ENCODE results near the gene SNTB2.

Gene SNTB2

GRCh38 chr16:69349536-69349935 is 162.6 kb downstream of the SNTB2 start:
- no peak for DNase-seq

DNA sequence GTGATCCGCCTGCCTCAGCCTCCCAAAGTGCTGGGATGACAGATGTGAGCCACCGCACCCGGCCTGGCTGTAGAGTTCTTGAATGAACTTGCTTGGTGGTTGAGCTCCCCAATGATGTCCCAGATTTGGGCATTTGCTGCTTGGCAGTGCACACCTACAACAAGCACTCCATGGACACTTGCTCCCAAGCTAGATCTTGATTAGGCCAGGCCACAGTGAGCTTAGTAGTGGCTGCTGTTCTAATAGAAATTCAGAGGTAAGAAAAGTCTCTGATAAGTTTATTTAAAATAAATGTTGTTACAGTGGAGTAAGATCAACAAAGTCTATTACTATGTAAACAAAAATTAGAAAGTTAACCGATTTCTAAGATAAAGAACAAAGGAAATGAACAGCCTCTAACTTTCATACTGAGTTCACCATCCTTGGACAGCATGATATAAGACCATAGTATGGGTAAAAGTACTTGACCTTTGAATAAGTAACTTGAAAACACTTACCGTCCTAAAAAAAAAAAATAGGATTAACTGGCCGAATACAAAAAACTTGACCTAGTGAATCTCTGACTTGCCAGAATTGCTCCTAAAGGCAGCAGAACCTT is 163.7 kb downstream of the SNTB2 start:
- no peak for DNase-seq

- no peak for DNase-seq
Observed at GRCh38 chr16:69351309-69352027, 164.5 kb downstream of the SNTB2 start, which contains the start of gene TMED6. Gene TMED6, minus strand, starts transcription at chr16:69351786. Its CDS starts 33 bp downstream, at chr16:69351753.
